IMR-90 (cell line): ENCODE measurements around the gene OVCA2. TPM values are rescaled to one million over a fixed set of nuclear protein-coding genes. Genes with fewer than 3 reads are reported as not detected.

ENCODE experiments used
- ATAC-seq: fragments of 200-7000 bp; cut with Tn5 transposase; 2 replicates; pipeline ENCODE4 v1.9.1; 2020; ENCODE audit warnings: low read depth, mild to moderate bottlenecking, moderate library complexity
- BruUV-seq: library from RNA; stranded (reverse); fragments of 400-500 nt; replicated peaks from 2 replicates; lab custom pipeline; 2021; lab: Mats Ljungman, UMichigan
- CTCF ChIA-PET: fragments of 300-600 bp; formaldehyde crosslinking; extraction: SDS; loops from one replicate; lab custom pipeline; 2021; ENCODE audit warnings: antibody characterized with exemption; lab: Yijun Ruan, JAX
- POLR2A ChIA-PET: fragments of 300-600 bp; sonication (Branson Sonifier 250); formaldehyde crosslinking; loops from one replicate; lab custom pipeline; 2022; ENCODE audit warnings: antibody characterized with exemption; ENCODE audit not compliant: unreplicated experiment; lab: Charles Lee
- DNase-seq: peaks from one replicate; pipeline ENCODE4 v3.0.0; 2013
- H2AFZ ChIP-seq: replicated peaks from 2 replicates; pipeline ENCODE3; 2013; ENCODE audit warnings: low read length, mild to moderate bottlenecking; ENCODE audit not compliant: poor library complexity
- H2AK5ac ChIP-seq: 2 replicates; pipeline ENCODE4 v1.6.1; 2013; ENCODE audit warnings: low read depth, low read length, inconsistent platforms
- H2AK9ac ChIP-seq: replicated peaks from 2 replicates; pipeline ENCODE3; 2013; ENCODE audit warnings: mild to moderate bottlenecking, low read depth, low read length, moderate library complexity; ENCODE audit not compliant: poor library complexity
- H2BK120ac ChIP-seq: 2 replicates; pipeline ENCODE4 v1.6.1; 2013; ENCODE audit warnings: low read depth, low read length, inconsistent platforms
- H2BK15ac ChIP-seq: 3 replicates; pipeline ENCODE4 v1.6.1; 2013; ENCODE audit warnings: low read depth, low read length, inconsistent platforms
- H2BK20ac ChIP-seq: 2 replicates; pipeline ENCODE4 v1.6.1; 2013; ENCODE audit warnings: low read depth, mild to moderate bottlenecking, inconsistent platforms, low read length, moderate library complexity
- H2BK5ac ChIP-seq: 2 replicates; pipeline ENCODE4 v1.6.1; 2013; ENCODE audit warnings: mild to moderate bottlenecking, low read depth, low read length, inconsistent platforms; ENCODE audit not compliant: poor library complexity, severe bottlenecking
- H3K14ac ChIP-seq: replicated peaks from 2 replicates; pipeline ENCODE4 v1.6.1; 2013; ENCODE audit warnings: low read depth, low read length, inconsistent platforms
- H3K18ac ChIP-seq: 2 replicates; pipeline ENCODE4 v1.6.1; 2013; ENCODE audit warnings: low read depth, low read length, control low read depth
- H3K23ac ChIP-seq: 2 replicates; pipeline ENCODE4 v1.6.1; 2013; ENCODE audit warnings: low read depth, low read length, inconsistent platforms
- H3K27ac ChIP-seq: 2 replicates; pipeline ENCODE4 v1.5.1; 2013; ENCODE audit warnings: mild to moderate bottlenecking, control low read depth, low read length; ENCODE audit not compliant: insufficient read depth
- H3K27me3 ChIP-seq: 2 replicates; pipeline ENCODE4 v1.6.1; 2013; ENCODE audit warnings: low read length; ENCODE audit not compliant: control insufficient read depth, insufficient read depth
- H3K36me3 ChIP-seq: 2 replicates; pipeline ENCODE4 v1.6.1; 2013; ENCODE audit warnings: low read length, mixed read lengths; ENCODE audit not compliant: control insufficient read depth, insufficient read depth
- H3K4ac ChIP-seq: 2 replicates; pipeline ENCODE4 v1.6.1; 2013; ENCODE audit warnings: low read depth, low read length, inconsistent platforms
- H3K4me1 ChIP-seq: 2 replicates; pipeline ENCODE4 v1.6.1; 2013; ENCODE audit warnings: low read length, mixed read lengths; ENCODE audit not compliant: control insufficient read depth, insufficient read depth
- H3K4me2 ChIP-seq: 2 replicates; pipeline ENCODE4 v1.6.1; 2013; ENCODE audit warnings: low read depth, mild to moderate bottlenecking, control low read depth, low read length, moderate library complexity
- H3K4me3 ChIP-seq: 2 replicates; pipeline ENCODE4 v1.5.1; 2013; ENCODE audit warnings: low read depth, mild to moderate bottlenecking, control low read depth, low read length, moderate library complexity; ENCODE audit not compliant: insufficient read depth
- H3K56ac ChIP-seq: 2 replicates; pipeline ENCODE4 v1.6.1; 2013; ENCODE audit warnings: low read length, inconsistent platforms; ENCODE audit not compliant: insufficient read depth; ENCODE audit errors: extremely low read depth
- H3K79me1 ChIP-seq, 2 experiments: 2 replicates each; pipeline ENCODE4 v1.6.1; 2013; ENCODE audit warnings: low read length in 2 of 2, inconsistent platforms in 1 of 2, low read depth in 1 of 2
- H3K9ac ChIP-seq: 2 replicates; pipeline ENCODE4 v1.6.1; 2013; ENCODE audit warnings: low read depth, low read length, control low read depth
- H3K9me1 ChIP-seq: 2 replicates; pipeline ENCODE4 v1.6.1; 2013; ENCODE audit warnings: low read length, inconsistent platforms; ENCODE audit not compliant: insufficient read depth
- H3K9me3 ChIP-seq: 2 replicates; pipeline ENCODE4 v1.6.1; 2013; ENCODE audit warnings: low read length; ENCODE audit not compliant: control insufficient read depth, insufficient read depth
- H4K20me1 ChIP-seq: 2 replicates; pipeline ENCODE4 v1.6.1; 2013; ENCODE audit warnings: low read length, inconsistent platforms; ENCODE audit not compliant: insufficient read depth
- H4K5ac ChIP-seq: 2 replicates; pipeline ENCODE4 v1.6.1; 2013; ENCODE audit warnings: mild to moderate bottlenecking, low read depth, low read length, control low read depth
- H4K8ac ChIP-seq, 2 experiments: 2 replicates each; pipeline ENCODE4 v1.6.1; 2013; ENCODE audit warnings: low read depth in 2 of 2, low read length in 2 of 2, control low read depth in 1 of 2, inconsistent platforms in 1 of 2
- H4K91ac ChIP-seq: 2 replicates; pipeline ENCODE4 v1.6.1; 2013; ENCODE audit warnings: low read depth, low read length, inconsistent platforms; ENCODE audit not compliant: insufficient read depth
- MAZ ChIP-seq: IDR thresholded peaks from 2 replicates; pipeline ENCODE4 v1.6.1; 2012; ENCODE audit warnings: low read depth, mild to moderate bottlenecking, low read length, improper control_type of control experiment, moderate library complexity, borderline replicate concordance
- RAD21 ChIP-seq: IDR thresholded peaks from 2 replicates; pipeline ENCODE4 v1.6.1; 2012; ENCODE audit warnings: low read length, improper control_type of control experiment
- RCOR1 ChIP-seq: IDR thresholded peaks from 2 replicates; pipeline ENCODE4 v1.6.1; 2012; ENCODE audit warnings: mild to moderate bottlenecking, low read length, improper control_type of control experiment; ENCODE audit not compliant: insufficient replicate concordance
- SMC3 ChIP-seq: fragments of 150-350 bp; IDR thresholded peaks from 2 replicates; pipeline ENCODE4 v1.6.1; 2016; ENCODE audit warnings: low read depth, mild to moderate bottlenecking, antibody characterized with exemption, low read length, moderate library complexity
- WGBS, 2 experiments: methylation state at CpG; one replicate each; pipeline versions ENCODE4 v1.1.5 to v1.1.7; 2013; ENCODE audit warnings: missing lambda C conversion rate in 2 of 2; ENCODE audit not compliant: insufficient read length in 1 of 2; ENCODE audit errors: extremely low coverage in 2 of 2; 5-methylcytosine and 5-hydroxymethylcytosine counted together
- dilution Hi-C: fragments of 300-500 bp; cut with HindIII; formaldehyde crosslinking; loops from one replicate; pipeline ENCODE4 v1.14.3; 2018; ENCODE audit warnings: low sequenced_read_pairs; ENCODE audit not compliant: unreplicated experiment
- in situ Hi-C: fragments of 300-500 bp; cut with MboI; formaldehyde crosslinking; loops from 3 replicates; pipeline ENCODE4 v1.14.3; 2019; ENCODE audit warnings: low sequenced_read_pairs, inconsistent platforms, mixed read lengths
- intact Hi-C: fragments of 100-400 bp; cut with micrococcal nuclease; formaldehyde crosslinking; loops from 2 replicates; pipeline ENCODE4 v1.10.0; 2022
- polyA plus RNA-seq, 3 experiments: library from polyadenylated mRNA; depleted of rRNA; stranded (reverse); fragments of >200 nt; gene quantifications; 2 replicates each; pipeline ENCODE4 v1.2.3, GENCODE V29; 2012; ENCODE audit warnings: low replicate concordance in 1 of 3
- total RNA-seq: library from RNA; depleted of rRNA; stranded (reverse); fragments of >200 nt; gene quantifications from 2 replicates; pipeline ENCODE4 v1.2.3, GENCODE V29; 2012
- TF ChIP-seq, protein P1 (sequence below): conservative IDR thresholded peaks from 2 replicates; pipeline ENCODE4 v1.5.1; 2012; ENCODE audit warnings: mild to moderate bottlenecking, low read depth, low read length, improper control_type of control experiment

OVCA2 gene
- total and polyA plus RNA-seq, 2 of the 4 experiments (the other 2 are of a cell fraction), result 38.7 to 46.9 TPM

DNA sequence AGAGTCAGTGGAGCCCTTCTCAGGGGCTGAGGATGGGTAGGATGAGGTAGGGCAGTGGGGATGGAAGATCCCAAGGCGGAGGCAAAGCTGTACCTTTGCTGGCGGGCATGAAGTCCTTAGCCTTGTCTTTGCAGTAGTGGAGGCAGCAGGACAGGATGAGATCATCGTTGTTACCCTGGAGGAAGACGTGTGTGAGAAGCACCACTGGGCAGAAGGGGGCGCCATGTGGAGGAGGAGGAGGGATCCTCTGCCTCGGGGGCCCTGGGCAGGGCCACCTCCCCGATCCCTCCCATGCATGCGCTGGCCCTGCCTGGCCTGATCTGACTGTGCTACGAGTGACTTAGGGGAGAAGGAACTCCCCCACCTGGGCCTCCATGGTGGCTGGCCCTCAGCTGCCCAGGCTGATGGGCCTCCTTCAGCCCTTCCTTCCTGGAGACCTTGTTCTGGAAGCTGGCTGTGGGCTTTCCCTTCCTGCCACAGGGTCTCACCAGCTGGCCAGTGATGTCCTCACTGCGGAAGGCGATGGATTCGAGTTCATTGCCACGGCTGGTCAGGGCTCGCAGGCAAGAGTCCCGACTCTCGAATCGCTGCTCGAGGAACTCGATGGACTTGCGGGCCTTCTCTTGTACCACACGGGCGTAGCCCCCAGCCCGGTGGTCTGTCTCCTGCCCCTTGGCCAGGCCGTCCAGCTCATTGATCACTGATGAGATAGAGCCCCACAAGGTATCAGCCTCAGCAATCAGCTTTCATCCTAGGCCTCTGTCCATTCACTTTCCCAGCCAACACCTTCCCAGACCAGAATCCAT, 23.4 kb downstream of the OVCA2 start:
- ChIA-PET POLR2A (no interaction called here), CTCF (interaction anchor here (1.0 to 2.0 kb wide), 2 partner anchors 26 to 180 kb away, joined by 3 to 5 read pairs; no protein-coding TSS in a partner anchor)
- Histone ChIP-seq H3K4me3 (no peak overlapping the region), H3K14ac (peak overlapping the region; percentile 90), H2BK15ac (peak overlapping the region; percentile 86; the same call in 2 of the 3 replicates), H2AK5ac (peak overlapping the region; percentile 98), H2AFZ (peak overlapping the region; percentile 4), H3K4me2 (no peak overlapping the region), H2AK9ac (peak overlapping the region; percentile 60), H3K23ac (peak overlapping the region; percentile 93), H3K36me3 (peaks cover 43% of the 10 kb centered on the region), H3K4ac (peak overlapping the region; percentile 95), H3K56ac (no peak overlapping the region), H3K27me3 (no peaks in the 10 kb centered on the region), H4K5ac (peak overlapping the region; percentile 33), H3K27ac (peak overlapping the region; percentile 92), H3K18ac (0 out of 2 replicates have a peak overlapping the region, but pooled peaks have one; percentile 7), H3K79me1 (peaks cover 34 to 95% of the 10 kb centered on the region in 2 experiments), H2BK20ac (peak overlapping the region; percentile 63), H3K9me1 (peaks cover 47% of the 10 kb centered on the region), H3K4me1 (peaks cover 74% of the 10 kb centered on the region), H4K91ac (peak overlapping the region; percentile 97), H4K20me1 (peaks cover 5% of the 10 kb centered on the region; the same call in 1 of the 2 replicates), H4K8ac (peak overlapping the region; percentile 92 to 99), H3K9me3 (no peaks in the 10 kb centered on the region), H2BK120ac (peak overlapping the region; percentile 99), H2BK5ac (peak overlapping the region; percentile 98), H3K9ac (0 out of 2 replicates have a peak overlapping the region, but pooled peaks have one; percentile 9)
- ATAC-seq, result no peak
- intact Hi-C loops (no loop called here), in situ Hi-C loops (loop anchor here (5.0 to 10.0 kb wide), 2 partner anchors 110 to 182 kb away; no protein-coding TSS in a partner anchor), dilution Hi-C loops (no loop called here)
- BruUV-seq, result no TSS peak
- TF ChIP-seq RAD21 (peak; percentile 53), SMC3 (peak; percentile 45), MAZ (peak; percentile 72), RCOR1 (no peak)
- TF ChIP-seq, protein P1, sequence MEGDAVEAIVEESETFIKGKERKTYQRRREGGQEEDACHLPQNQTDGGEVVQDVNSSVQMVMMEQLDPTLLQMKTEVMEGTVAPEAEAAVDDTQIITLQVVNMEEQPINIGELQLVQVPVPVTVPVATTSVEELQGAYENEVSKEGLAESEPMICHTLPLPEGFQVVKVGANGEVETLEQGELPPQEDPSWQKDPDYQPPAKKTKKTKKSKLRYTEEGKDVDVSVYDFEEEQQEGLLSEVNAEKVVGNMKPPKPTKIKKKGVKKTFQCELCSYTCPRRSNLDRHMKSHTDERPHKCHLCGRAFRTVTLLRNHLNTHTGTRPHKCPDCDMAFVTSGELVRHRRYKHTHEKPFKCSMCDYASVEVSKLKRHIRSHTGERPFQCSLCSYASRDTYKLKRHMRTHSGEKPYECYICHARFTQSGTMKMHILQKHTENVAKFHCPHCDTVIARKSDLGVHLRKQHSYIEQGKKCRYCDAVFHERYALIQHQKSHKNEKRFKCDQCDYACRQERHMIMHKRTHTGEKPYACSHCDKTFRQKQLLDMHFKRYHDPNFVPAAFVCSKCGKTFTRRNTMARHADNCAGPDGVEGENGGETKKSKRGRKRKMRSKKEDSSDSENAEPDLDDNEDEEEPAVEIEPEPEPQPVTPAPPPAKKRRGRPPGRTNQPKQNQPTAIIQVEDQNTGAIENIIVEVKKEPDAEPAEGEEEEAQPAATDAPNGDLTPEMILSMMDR, result peak; percentile 60
- WGBS, 2 experiments, result 93% methylated on average over 19 of the region's 24 CpGs; no CpG with 5 or more reads in 1 of the 2 experiments
- peak; percentile 68 for DNase-seq
